WTC11 (cell line): ENCODE measurements around the gene SUSD1.

Experiments used
- CTCF ChIP-seq: fragments of 200-600 bp; IDR thresholded peaks from 2 replicates; pipeline ENCODE4 v1.8.0; 2022; ENCODE audit warnings: antibody characterized with exemption
- SP1 ChIP-seq: sonication (generic); formaldehyde crosslinking; conservative IDR thresholded peaks from 2 replicates; pipeline ENCODE4 v1.8.1; 2022; ENCODE audit warnings: missing genetic modification reagents
- USF1 ChIP-seq: sonication (generic); formaldehyde crosslinking; IDR thresholded peaks from 2 replicates; pipeline ENCODE4 v1.8.0; 2022; ENCODE audit warnings: mild to moderate bottlenecking, missing genetic modification reagents

- TF ChIP-seq CTCF (no peak), USF1 (CRISPR knock-in tag) (no peak), SP1 (no peak)
Observed at GRCh38 chr9:112188884-112189283, 13.8 kb upstream of the SUSD1 start.
